B cell (primary cell): ENCODE results near the gene AKAP6. TPM values are rescaled to one million over a fixed set of nuclear protein-coding genes. Genes with fewer than 3 reads are reported as not detected.

Experiments used
- ATAC-seq: fragments of 200-7000 bp; cut with Tn5 transposase; one replicate; pipeline ENCODE4 v1.10.0; 2021; ENCODE audit warnings: low read depth, mild to moderate bottlenecking, moderate number of reproducible peaks, moderate library complexity
- CTCF ChIA-PET: fragments of 350-600 bp; sonication (Branson Sonifier 250); formaldehyde crosslinking; loops from one replicate; lab custom pipeline; 2021; ENCODE audit warnings: antibody characterized with exemption, inconsistent platforms; lab: Charles Lee
- POLR2A ChIA-PET: fragments of 350-600 bp; sonication (Branson Sonifier 250); formaldehyde crosslinking; loops from one replicate; lab custom pipeline; 2021; ENCODE audit warnings: antibody characterized with exemption; lab: Charles Lee
- DNase-seq: peaks from one replicate; pipeline ENCODE4 v3.0.0; 2013
- H2AFZ ChIP-seq: 2 replicates; pipeline ENCODE4 v1.6.1; 2012; ENCODE audit warnings: mild to moderate bottlenecking, low read depth, low read length; ENCODE audit not compliant: insufficient read depth, poor library complexity, severe bottlenecking
- H3K27ac ChIP-seq, 2 donors: 1 replicate in 1 of 2; 2 replicates in 1 of 2; pipeline ENCODE4 v1.5.1; 2012 to 2013; ENCODE audit warnings: low read length in 2 of 2, mild to moderate bottlenecking in 2 of 2, moderate library complexity in 1 of 2
- H3K27me3 ChIP-seq, 4 experiments: fragments of 200-600 bp in 1 of 4; sonication (generic) in 1 of 4; replicated peaks in 1 of 4; 1 replicate in 2 of 4; 2 replicates in 2 of 4; pipeline versions ENCODE4 v1.6.1 to v1.7.0; 2013 to 2016; ENCODE audit warnings: low read length in 3 of 4, mild to moderate bottlenecking in 2 of 4, mixed read lengths in 1 of 4, moderate library complexity in 1 of 4; ENCODE audit not compliant: insufficient read depth in 4 of 4, control insufficient read depth in 3 of 4; ENCODE audit errors: control extremely low read depth in 1 of 4
- H3K36me3 ChIP-seq, 2 experiments: replicated peaks in 1 of 2; 1 replicate in 1 of 2; 2 replicates in 1 of 2; pipeline versions ENCODE4 v1.6.1 to v1.7.1; 2013; ENCODE audit warnings: low read length in 1 of 2; ENCODE audit not compliant: insufficient read depth in 2 of 2, control insufficient read depth in 1 of 2; ENCODE audit errors: control extremely low read depth in 1 of 2, extremely low read depth in 1 of 2
- H3K4me1 ChIP-seq, 2 donors: fragments of 200-600 bp in 1 of 2; sonication (generic) in 1 of 2; 1 replicate in 1 of 2; 2 replicates in 1 of 2; pipeline versions ENCODE4 v1.5.1 to v1.6.1; 2013 to 2017; ENCODE audit warnings: low read length in 2 of 2; ENCODE audit not compliant: control insufficient read depth in 2 of 2, insufficient read depth in 2 of 2
- H3K4me2 ChIP-seq: replicated peaks from 2 replicates; pipeline ENCODE3; 2012; ENCODE audit warnings: mild to moderate bottlenecking, low read depth, low read length; ENCODE audit not compliant: poor library complexity, severe bottlenecking
- H3K4me3 ChIP-seq, 5 experiments: fragments of 200-600 bp in 1 of 5; sonication (generic) in 1 of 5; 1 replicate in 3 of 5; 2 replicates in 2 of 5; pipeline versions ENCODE4 v1.5.1 to v1.7.0; 2011 to 2016; ENCODE audit warnings: low read length in 4 of 5, mild to moderate bottlenecking in 4 of 5, low read depth in 2 of 5, control low read depth in 1 of 5, moderate library complexity in 1 of 5; ENCODE audit not compliant: insufficient read depth in 1 of 5; ENCODE audit errors: control extremely low read depth in 1 of 5, extremely low read depth in 1 of 5
- H3K79me2 ChIP-seq: fragments of 200-600 bp; sonication (generic); one replicate; pipeline ENCODE4 v1.6.0; 2016; ENCODE audit warnings: low read length; ENCODE audit not compliant: control insufficient read depth, insufficient read depth
- H3K9ac ChIP-seq: fragments of 200-600 bp; sonication (generic); 2 replicates; pipeline ENCODE4 v1.6.1; 2017; ENCODE audit warnings: mild to moderate bottlenecking, low read length, moderate library complexity
- H3K9me3 ChIP-seq, 3 donors: one replicate each; pipeline versions ENCODE4 v1.6.1 to v1.7.1; 2013; ENCODE audit warnings: low read length in 2 of 3; ENCODE audit not compliant: control insufficient read depth in 2 of 3, insufficient read depth in 1 of 3; ENCODE audit errors: control extremely low read depth in 1 of 3
- H4K20me1 ChIP-seq: 2 replicates; pipeline ENCODE4 v1.6.0; 2012; ENCODE audit warnings: mild to moderate bottlenecking, low read length; ENCODE audit not compliant: insufficient read depth, control insufficient read depth, poor library complexity, severe bottlenecking
- H3K27ac Mint-ChIP-seq: one replicate; pipeline ENCODE4 v1.8.0; 2021; ENCODE audit warnings: mixed read lengths
- H3K27me3 Mint-ChIP-seq: one replicate; pipeline ENCODE4 v1.8.0; 2021; ENCODE audit warnings: mixed read lengths
- H3K4me1 Mint-ChIP-seq: one replicate; pipeline ENCODE4 v1.8.0; 2021; ENCODE audit warnings: mixed read lengths
- H3K4me3 Mint-ChIP-seq: one replicate; pipeline ENCODE4 v1.8.0; 2021; ENCODE audit warnings: mixed read lengths
- H3K9me3 Mint-ChIP-seq: one replicate; pipeline ENCODE4 v1.8.0; 2022; ENCODE audit warnings: mixed read lengths; ENCODE audit not compliant: insufficient read depth
- CTCF ChIP-seq: fragments of 200-600 bp; IDR thresholded peaks from one replicate; pipeline ENCODE4 v1.8.0; 2022; ENCODE audit warnings: antibody characterized with exemption, mild to moderate bottlenecking
- EZH2 ChIP-seq: IDR thresholded peaks from 2 replicates; pipeline ENCODE4 v1.6.1; 2012; ENCODE audit warnings: borderline replicate concordance, low read depth, mild to moderate bottlenecking, moderate library complexity, low read length; ENCODE audit not compliant: insufficient read depth, poor library complexity, severe bottlenecking
- WGBS: methylation state at CpG from one replicate; pipeline ENCODE4 v1.1.5; 2013; ENCODE audit warnings: missing lambda C conversion rate; ENCODE audit not compliant: insufficient coverage; 5-methylcytosine and 5-hydroxymethylcytosine counted together
- intact Hi-C: fragments of 100-400 bp; cut with micrococcal nuclease; formaldehyde crosslinking; loops from one replicate; pipeline ENCODE4 v1.10.0; 2022
- polyA plus RNA-seq: library from polyadenylated mRNA; depleted of rRNA; stranded (reverse); fragments of >200 nt; gene quantifications from 2 replicates; pipeline ENCODE4 v1.2.3, GENCODE V29; 2012
- total RNA-seq, 2 donors: library from RNA; stranded (reverse); fragments of 120-200 nt in 1 of 2; gene quantifications; 1 replicate in 1 of 2; 2 replicates in 1 of 2; pipeline versions ENCODE4 v1.2.3 to v1.2.4, GENCODE V29; 2013 to 2022

Gene AKAP6
- total and polyA plus RNA-seq, 2 donors (not counting 1 experiment from before 2014, with no cell fraction given), result 1.4 to 2.8 TPM

GRCh38 chr14:32536175-32536574 is 207.1 kb downstream of the AKAP6 start:
- Histone ChIP-seq H3K27me3 (no peaks in the 10 kb centered on the region), H3K9ac (no peak overlapping the region), H3K4me2 (no peak overlapping the region), H3K4me1 (no peaks in the 10 kb centered on the region), H2AFZ (no peak overlapping the region), H3K27ac (no peak overlapping the region), H4K20me1 (no peaks in the 10 kb centered on the region), H3K9me3 (no peaks in the 10 kb centered on the region), H3K36me3 (no peaks in the 10 kb centered on the region), H3K4me3 (no peak overlapping the region), H3K79me2 (no peaks in the 10 kb centered on the region)
- no peak for TF ChIP-seq CTCF
- no peak for TF ChIP-seq EZH2
- intact Hi-C loops, result no loop called here
- Mint-ChIP-seq H3K4me1 (no peaks in the 10 kb centered on the region), H3K4me3 (no peak overlapping the region), H3K9me3 (no peaks in the 10 kb centered on the region), H3K27me3 (peaks cover 13% of the 10 kb centered on the region), H3K27ac (no peak overlapping the region)
- ChIA-PET CTCF (no interaction called here), POLR2A (no interaction called here)
- ATAC-seq (no peak), DNase-seq (no peak)
- WGBS, result 73% methylated on average over 1 of the region's 2 CpGs

- Histone ChIP-seq H3K79me2 (no peaks in the 10 kb centered on the region), H3K4me3 (no peak overlapping the region), H3K27ac (no peak overlapping the region), H3K36me3 (no peaks in the 10 kb centered on the region), H3K4me2 (no peak overlapping the region), H2AFZ (no peak overlapping the region), H3K4me1 (no peaks in the 10 kb centered on the region), H3K9ac (no peak overlapping the region), H3K9me3 (no peaks in the 10 kb centered on the region), H4K20me1 (no peaks in the 10 kb centered on the region), H3K27me3 (no peaks in the 10 kb centered on the region)
- H3K4me1 Mint-ChIP-seq, result no peaks in the 10 kb centered on the region
- intact Hi-C loops, result no loop called here
- H3K4me3 Mint-ChIP-seq, result no peak overlapping the region
- no peak overlapping the region for H3K27ac Mint-ChIP-seq
- ATAC-seq (no peak), DNase-seq (no peak)
- H3K27me3 Mint-ChIP-seq, result peaks cover 12% of the 10 kb centered on the region
- TF ChIP-seq EZH2 (no peak), CTCF (no peak)
- CTCF ChIA-PET, result no interaction called here
- POLR2A ChIA-PET, result no interaction called here
- H3K9me3 Mint-ChIP-seq, result no peaks in the 10 kb centered on the region
- 88% methylated on average over 2 of the region's 4 CpGs for WGBS
These were observed 208.1 kb downstream of the AKAP6 start for GRCh38 chr14:32537166-32537565.
